HG03442 (cell line): Measurements from ENCODE around the gene INAFM2.

Experiments used
- ATAC-seq: cut with Tn5 transposase; IDR thresholded peaks from one replicate; pipeline ENCODE4 v1.9.1; 2021; ENCODE audit warnings: mild to moderate bottlenecking, moderate library complexity; ENCODE audit not compliant: unreplicated experiment

Gene INAFM2

GRCh38 chr15:40287505-40287904, 36.0 kb upstream of the INAFM2 start:
- no peak for ATAC-seq

GRCh38 chr15:40287968-40288367, 35.5 kb upstream of the INAFM2 start:
- no peak for ATAC-seq

- no peak for ATAC-seq
These were observed 34.2 kb upstream of the INAFM2 start for GRCh38 chr15:40289140-40289775.

GRCh38 chr15:40290545-40290917, 33.0 kb upstream of the INAFM2 start:
- ATAC-seq: no peak

- ATAC-seq: no peak
These were observed 32.4 kb upstream of the INAFM2 start for GRCh38 chr15:40290918-40291574.

- ATAC-seq: no peak
These were observed 31.2 kb upstream of the INAFM2 start for GRCh38 chr15:40292246-40292645.

GRCh38 chr15:40293006-40293405, 30.5 kb upstream of the INAFM2 start:
- ATAC-seq: no peak

GRCh38 chr15:40293905-40294895, 29.3 kb upstream of the INAFM2 start:
- no peak for ATAC-seq

- no peak for ATAC-seq
These were observed 28.2 kb upstream of the INAFM2 start for GRCh38 chr15:40295297-40295696.

GRCh38 chr15:40295877-40296560, 27.5 kb upstream of the INAFM2 start:
- ATAC-seq: no peak

GRCh38 chr15:40296561-40297230, 26.8 kb upstream of the INAFM2 start:
- ATAC-seq: no peak

GRCh38 chr15:40297356-40297755, 26.1 kb upstream of the INAFM2 start:
- no peak for ATAC-seq

GRCh38 chr15:40298216-40298935, 25.1 kb upstream of the INAFM2 start:
- no peak for ATAC-seq

- ATAC-seq: no peak
These were observed 23.1 kb upstream of the INAFM2 start for GRCh38 chr15:40300367-40300766.

- no peak for ATAC-seq
These were observed 22.7 kb upstream of the INAFM2 start for GRCh38 chr15:40300771-40301170.

GRCh38 chr15:40301467-40302179, 21.9 kb upstream of the INAFM2 start:
- ATAC-seq: no peak

GRCh38 chr15:40302288-40302886, 21.1 kb upstream of the INAFM2 start:
- no peak for ATAC-seq

GRCh38 chr15:40302981-40303380, 20.5 kb upstream of the INAFM2 start:
- ATAC-seq: no peak

GRCh38 chr15:40303576-40303975, 19.9 kb upstream of the INAFM2 start:
- no peak for ATAC-seq
